ENCODE data around the gene JADE2. TPM values are rescaled to one million over a fixed set of nuclear protein-coding genes. Genes with fewer than 3 reads are reported as not detected.

Gene JADE2
- polyA plus RNA-seq, 2 of the 4 experiments (the other 2 are of a cell fraction): 24.0 to 27.1 TPM

GRCh38 chr5:134503088-134503936 is 22.2 kb upstream of the JADE2 start:
- DNase-seq (ENCODE audit: low read depth in 1 of 2, low spot score in 1 of 2): peak; percentile 80 to 92
- H3K27ac ChIP-seq: peak overlapping the region; percentile 93 to 94
- peak overlapping the region; percentile 58 for H3K4me2 ChIP-seq
- H3K4me3 ChIP-seq: no peak overlapping the region
- POLR2A ChIA-PET: interaction anchor here (0.6 to 2.5 kb wide), 10 partner anchors 20 to 156 kb away, joined by 3 to 41 read pairs (median 5); partner anchors contain the start of genes CDKN2AIPNL, JADE2 and UBE2B
- peaks cover 59% of the 10 kb centered on the region for H3K4me1 ChIP-seq
- ATAC-seq: peak; percentile 60 to 73
- peak; percentile 46 for FAIRE-seq
- CTCF ChIA-PET: interaction anchor here (0.6 to 4.2 kb wide), 4 partner anchors 8 to 92 kb away, joined by 3 to 24 read pairs (median 5); partner anchors contain the start of gene CDKN2AIPNL
- H3K9me3 ChIP-seq: no peaks in the 10 kb centered on the region
- 23% methylated on average over 11 of the region's 11 CpGs for WGBS (ENCODE audit: missing lambda C conversion rate)
- no peak; the same call in 2 of the 3 replicates for TF ChIP-seq SMC3 (IDR thresholded peaks at IDR 0.05)
- TF ChIP-seq ZSCAN20 (CRISPR knock-in tag; IDR thresholded peaks at IDR 0.05): no peak
- TF ChIP-seq ZFP36 (IDR thresholded peaks at IDR 0.05; ENCODE audit: borderline replicate concordance, partially characterized antibody): peak; percentile 27
- TF ChIP-seq HES2 (IDR thresholded peaks at IDR 0.05): no peak
- TF ChIP-seq EP300 (IDR thresholded peaks at IDR 0.05): 0 out of 5 replicates have a peak, but pooled peaks of 1 of the 2 experiments have one; percentile 26
- TF ChIP-seq ZC3H11A (IDR thresholded peaks at IDR 0.05): no peak
- no peak for TF ChIP-seq ELK1 (IDR thresholded peaks at IDR 0.05; ENCODE audit: low read depth, low read length)
- TF ChIP-seq MAZ (IDR thresholded peaks at IDR 0.05; ENCODE audit: borderline replicate concordance, low read depth, low read length): no peak
- no peak for TF ChIP-seq REST (IDR thresholded peaks at IDR 0.05)
- no peak for TF ChIP-seq NPAS2 (CRISPR knock-in tag; IDR thresholded peaks at IDR 0.05; ENCODE audit: borderline replicate concordance)
- TF ChIP-seq RNF2 (IDR thresholded peaks at IDR 0.05; ENCODE audit: borderline replicate concordance, low read depth): no peak
- peak in 1 of 2 experiments; percentile 53; a peak in 2 of 5 replicates for TF ChIP-seq JUN (IDR thresholded peaks at IDR 0.05)
- no peak for TF ChIP-seq BHLHE40 (IDR thresholded peaks at IDR 0.05; ENCODE audit: low read depth, low read length)
- no peak for TF ChIP-seq RFX5 (IDR thresholded peaks at IDR 0.05)
- TF ChIP-seq BCL3 (IDR thresholded peaks at IDR 0.05): 0 out of 3 replicates have a peak, but pooled peaks have one; percentile 50
- peak; percentile 26; the same call in 1 of the 2 replicates for TF ChIP-seq E2F6 (IDR thresholded peaks at IDR 0.05; ENCODE audit: borderline replicate concordance, low read depth)
- no peak for TF ChIP-seq HEYL (CRISPR knock-in tag; IDR thresholded peaks at IDR 0.05)
- TF ChIP-seq CHD2 (IDR thresholded peaks at IDR 0.05; ENCODE audit: low read length, partially characterized antibody): no peak
- peak; percentile 61 for TF ChIP-seq MAFK (IDR thresholded peaks at IDR 0.05; ENCODE audit: partially characterized antibody)
- TF ChIP-seq SREBF2 (IDR thresholded peaks at IDR 0.05): no peak
- no peak for TF ChIP-seq EHMT2 (IDR thresholded peaks at IDR 0.05; ENCODE audit: low read depth)
- TF ChIP-seq JUNB (IDR thresholded peaks at IDR 0.05): 0 out of 2 replicates have a peak, but pooled peaks have one; percentile 43
- TF ChIP-seq PHF8 (IDR thresholded peaks at IDR 0.05; ENCODE audit: borderline replicate concordance, low read depth): no peak
- TF ChIP-seq CHD4 (IDR thresholded peaks at IDR 0.05; ENCODE audit: borderline replicate concordance): no peak
- TF ChIP-seq FOSL2 (IDR thresholded peaks at IDR 0.05): 0 out of 2 replicates have a peak, but pooled peaks have one; percentile 18
- peak; percentile 82 for TF ChIP-seq FOSL2 (CRISPR knock-in tag; IDR thresholded peaks at IDR 0.05)
- TF ChIP-seq MAX (IDR thresholded peaks at IDR 0.05): peak; percentile 81
- TF ChIP-seq PBX3 (IDR thresholded peaks at IDR 0.05): no peak
- no peak for TF ChIP-seq RARB (CRISPR knock-in tag; IDR thresholded peaks at IDR 0.05)

Data from A549 (cell line).